Fibroblast of mammary gland (primary cell): ENCODE data around the gene RREB1.

Experiments
- DNase-seq: peaks from one replicate; pipeline ENCODE4 v3.0.0-alpha.2; 2010; ENCODE audit warnings: low read depth
- H3K4me3 ChIP-seq: 2 replicates; pipeline ENCODE4 v1.5.1; 2011; ENCODE audit warnings: low read depth, mild to moderate bottlenecking, low read length, moderate library complexity; ENCODE audit not compliant: control insufficient read depth
- CTCF ChIP-seq: conservative IDR thresholded peaks from 2 replicates; pipeline ENCODE4 v1.5.1; 2011; ENCODE audit warnings: low read depth, low read length, inconsistent platforms; ENCODE audit not compliant: control insufficient read depth, insufficient read depth

The RREB1 gene

GRCh38 chr6:7129784-7130569 lies 22.2 kb downstream of the RREB1 start:
- no peak overlapping the region for H3K4me3 ChIP-seq
- DNase-seq, result peak; percentile 89
- no peak for TF ChIP-seq CTCF

GRCh38 chr6:7131390-7131789 lies 23.6 kb downstream of the RREB1 start:
- no peak for DNase-seq
- TF ChIP-seq CTCF, result no peak
- H3K4me3 ChIP-seq, result no peak overlapping the region

- TF ChIP-seq CTCF, result no peak
- DNase-seq, result no peak
- no peak overlapping the region for H3K4me3 ChIP-seq
Measured at GRCh38 chr6:7132398-7133035, 24.8 kb downstream of the RREB1 start.

- no peak for TF ChIP-seq CTCF
- DNase-seq, result no peak
- H3K4me3 ChIP-seq, result no peak overlapping the region
Measured at GRCh38 chr6:7134999-7135745, 27.4 kb downstream of the RREB1 start.

GRCh38 chr6:7135755-7136154 lies 28.0 kb downstream of the RREB1 start:
- no peak for DNase-seq
- no peak overlapping the region for H3K4me3 ChIP-seq
- no peak for TF ChIP-seq CTCF

GRCh38 chr6:7136859-7137334 lies 29.1 kb downstream of the RREB1 start:
- no peak overlapping the region for H3K4me3 ChIP-seq
- no peak for DNase-seq
- TF ChIP-seq CTCF, result no peak
